Epithelial cell of esophagus (primary cell): ENCODE data around the gene RPS6KA2.
A peak's percentile ranks its signal among the peaks of the same experiment; 100 is the strongest.

ENCODE experiments used
- DNase-seq: peaks from one replicate; pipeline ENCODE4 v3.0.0; 2010; ENCODE audit warnings: low read depth
- H3K4me3 ChIP-seq: 2 replicates; pipeline ENCODE4 v1.5.1; 2011; ENCODE audit warnings: mild to moderate bottlenecking, low read length, control low read depth
- TF ChIP-seq, protein P1 (sequence below): IDR thresholded peaks from 2 replicates; pipeline ENCODE4 v1.5.1; 2011; ENCODE audit warnings: low read depth, mild to moderate bottlenecking, low read length, control low read depth, inconsistent platforms; ENCODE audit not compliant: insufficient read depth; ENCODE audit errors: missing control alignments

The RPS6KA2 gene

DNA sequence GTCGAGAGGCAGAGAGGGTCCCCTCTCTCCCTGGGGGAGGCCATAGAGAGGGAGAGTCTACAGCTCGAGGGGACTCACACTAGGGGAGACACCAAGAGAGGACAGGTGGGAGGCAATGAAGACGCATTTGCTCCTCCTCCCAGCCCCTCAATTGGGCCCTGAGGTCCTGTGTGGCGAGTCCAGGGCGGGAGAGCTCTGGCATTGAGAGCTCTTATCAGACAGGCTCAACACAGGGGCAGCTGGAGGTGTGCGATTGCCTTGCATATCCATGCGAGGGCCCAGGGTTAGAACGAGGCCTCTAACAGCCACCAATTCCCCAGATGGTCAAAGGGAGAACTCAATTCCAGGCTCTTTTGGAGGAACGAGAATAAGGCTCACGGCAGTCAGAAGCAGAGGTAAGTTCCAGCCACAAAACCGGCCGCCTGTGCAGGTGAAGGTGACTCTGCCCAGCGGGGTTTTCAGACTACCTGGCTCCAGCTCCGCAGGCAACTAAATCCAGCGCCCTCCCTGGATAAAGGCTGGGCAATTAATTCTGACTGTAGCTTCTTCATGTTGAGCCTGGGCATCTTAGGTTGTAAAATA lies 150.3 kb downstream of the RPS6KA2 start:
- no peak for DNase-seq
- H3K4me3 ChIP-seq = no peak overlapping the region
- TF ChIP-seq, protein P1, sequence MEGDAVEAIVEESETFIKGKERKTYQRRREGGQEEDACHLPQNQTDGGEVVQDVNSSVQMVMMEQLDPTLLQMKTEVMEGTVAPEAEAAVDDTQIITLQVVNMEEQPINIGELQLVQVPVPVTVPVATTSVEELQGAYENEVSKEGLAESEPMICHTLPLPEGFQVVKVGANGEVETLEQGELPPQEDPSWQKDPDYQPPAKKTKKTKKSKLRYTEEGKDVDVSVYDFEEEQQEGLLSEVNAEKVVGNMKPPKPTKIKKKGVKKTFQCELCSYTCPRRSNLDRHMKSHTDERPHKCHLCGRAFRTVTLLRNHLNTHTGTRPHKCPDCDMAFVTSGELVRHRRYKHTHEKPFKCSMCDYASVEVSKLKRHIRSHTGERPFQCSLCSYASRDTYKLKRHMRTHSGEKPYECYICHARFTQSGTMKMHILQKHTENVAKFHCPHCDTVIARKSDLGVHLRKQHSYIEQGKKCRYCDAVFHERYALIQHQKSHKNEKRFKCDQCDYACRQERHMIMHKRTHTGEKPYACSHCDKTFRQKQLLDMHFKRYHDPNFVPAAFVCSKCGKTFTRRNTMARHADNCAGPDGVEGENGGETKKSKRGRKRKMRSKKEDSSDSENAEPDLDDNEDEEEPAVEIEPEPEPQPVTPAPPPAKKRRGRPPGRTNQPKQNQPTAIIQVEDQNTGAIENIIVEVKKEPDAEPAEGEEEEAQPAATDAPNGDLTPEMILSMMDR = no peak

DNA sequence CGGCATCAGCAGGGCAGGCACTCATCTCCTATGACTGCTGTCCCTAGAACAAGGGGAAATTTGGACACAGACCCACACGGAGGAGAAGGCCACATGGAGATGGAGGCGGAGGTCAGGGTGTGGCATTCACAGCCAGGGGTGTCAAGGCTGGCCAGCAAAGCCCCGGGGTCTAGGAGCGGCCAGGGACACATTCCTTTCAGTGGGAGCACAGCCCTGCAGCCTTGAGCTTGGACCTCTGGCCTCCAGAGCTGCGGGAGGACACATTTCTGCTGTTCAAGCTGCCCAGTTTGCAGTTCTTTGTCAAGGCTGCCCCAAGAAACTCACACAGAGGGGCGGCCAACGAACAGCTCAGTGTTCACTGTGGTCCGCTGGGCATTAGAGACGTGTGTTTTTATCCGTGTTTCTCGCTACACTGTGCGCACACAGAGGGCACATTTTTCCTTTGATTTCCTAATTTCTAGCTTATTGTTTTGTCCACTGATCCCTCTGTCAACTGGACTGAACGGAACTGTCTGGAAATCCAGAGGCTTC lies 150.9 kb downstream of the RPS6KA2 start:
- no peak for DNase-seq
- H3K4me3 ChIP-seq = no peak overlapping the region
- TF ChIP-seq, protein P1 = no peak

DNA sequence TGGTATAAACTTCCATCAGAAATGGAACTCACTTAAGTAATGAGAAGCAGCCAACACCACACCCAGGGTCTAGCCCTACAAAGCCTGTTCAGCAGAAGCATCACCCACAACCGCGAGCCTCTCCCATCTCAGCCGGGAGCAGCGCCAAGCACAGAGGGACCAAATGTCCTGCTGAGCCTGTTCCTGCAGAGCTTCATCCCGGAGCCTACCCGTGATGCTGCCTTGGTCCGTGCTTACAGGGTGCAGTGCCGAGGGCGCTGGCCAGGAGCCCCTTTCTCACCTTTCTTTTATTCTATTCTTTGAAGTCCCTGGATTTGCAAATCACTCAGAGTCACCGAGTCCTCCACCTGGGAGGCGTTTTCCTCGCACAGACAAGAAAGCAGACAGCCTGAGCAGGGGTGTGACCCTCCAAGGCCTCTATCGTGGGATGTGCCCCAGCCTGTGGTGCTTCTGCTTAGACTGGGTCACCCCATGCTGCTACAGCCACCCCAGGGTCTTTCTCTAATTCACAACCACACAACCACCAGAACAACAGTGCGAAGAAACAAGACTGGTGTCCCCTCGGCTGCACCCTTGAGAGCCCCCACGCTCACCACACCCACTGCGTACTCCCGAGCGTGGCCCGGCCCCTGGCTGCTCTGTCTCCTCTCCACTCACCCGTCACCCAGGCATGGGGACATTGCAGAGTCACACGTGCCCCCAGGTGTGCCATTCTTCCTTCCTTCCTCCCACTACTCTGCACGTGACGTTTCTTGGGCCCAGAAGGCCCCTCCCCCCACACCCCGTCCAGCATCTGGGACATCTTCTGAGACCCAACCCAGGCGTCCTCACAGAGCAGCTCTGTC lies 152.1 kb downstream of the RPS6KA2 start:
- DNase-seq = peak; percentile 31

DNA sequence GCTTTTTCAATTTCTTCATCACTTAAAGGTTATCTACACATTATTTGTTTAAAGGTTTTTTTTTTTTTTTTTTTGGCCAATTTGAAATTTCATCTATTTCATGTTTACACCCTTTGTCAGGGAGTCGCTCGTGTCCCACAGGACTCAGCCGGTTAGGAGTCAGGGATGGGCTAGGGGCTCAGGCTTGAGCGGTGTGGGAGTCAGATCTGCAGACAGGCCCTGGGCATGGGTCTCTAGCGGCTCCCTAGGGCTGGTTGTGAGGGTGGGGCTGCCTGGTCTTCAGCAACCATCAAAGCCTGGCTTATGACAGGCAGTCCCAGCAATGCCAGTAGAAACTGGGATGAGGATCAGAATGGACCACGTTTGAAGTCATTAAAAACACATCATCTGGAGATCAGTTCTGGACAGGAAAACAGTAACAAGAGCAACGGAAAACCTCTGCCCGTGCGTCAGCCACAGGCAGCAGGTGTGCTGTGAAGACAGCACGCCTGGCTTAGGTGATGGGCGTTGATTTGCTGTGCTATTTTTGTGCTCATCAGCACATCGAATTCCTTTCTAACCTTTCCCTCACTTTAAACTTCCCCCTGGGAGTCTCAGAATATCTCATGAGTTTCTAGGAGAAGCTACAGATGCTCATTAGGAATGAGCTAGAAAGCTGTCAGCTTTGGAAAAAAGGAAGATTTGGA lies 153.0 kb downstream of the RPS6KA2 start:
- TF ChIP-seq, protein P1 = no peak
- no peak overlapping the region for H3K4me3 ChIP-seq
- no peak for DNase-seq

More for the DNA sequence above, 152.1 kb downstream of the RPS6KA2 start:
- H3K4me3 ChIP-seq = no peak overlapping the region
- TF ChIP-seq, protein P1 = no peak

DNA sequence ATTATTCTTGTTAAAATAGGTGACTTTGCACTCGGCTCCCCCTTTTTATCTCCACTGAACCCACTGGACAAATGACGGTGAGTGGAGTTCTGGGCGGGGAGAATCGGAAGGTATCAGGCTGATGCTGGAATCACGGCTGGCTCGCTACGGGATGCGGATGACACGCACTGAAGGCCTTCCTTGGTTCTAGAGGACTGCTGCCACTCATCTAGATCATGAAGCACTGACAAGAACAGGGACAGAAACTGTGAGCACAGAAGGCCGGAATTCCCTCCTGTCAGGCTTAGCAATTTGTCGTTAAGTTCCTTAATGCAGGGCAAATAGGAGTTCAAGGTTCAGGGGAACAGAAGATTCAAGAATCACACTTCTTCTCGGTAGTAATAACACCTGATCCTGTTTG lies 154.4 kb downstream of the RPS6KA2 start:
- TF ChIP-seq, protein P1 = no peak
- no peak for DNase-seq
- H3K4me3 ChIP-seq = no peak overlapping the region

DNA sequence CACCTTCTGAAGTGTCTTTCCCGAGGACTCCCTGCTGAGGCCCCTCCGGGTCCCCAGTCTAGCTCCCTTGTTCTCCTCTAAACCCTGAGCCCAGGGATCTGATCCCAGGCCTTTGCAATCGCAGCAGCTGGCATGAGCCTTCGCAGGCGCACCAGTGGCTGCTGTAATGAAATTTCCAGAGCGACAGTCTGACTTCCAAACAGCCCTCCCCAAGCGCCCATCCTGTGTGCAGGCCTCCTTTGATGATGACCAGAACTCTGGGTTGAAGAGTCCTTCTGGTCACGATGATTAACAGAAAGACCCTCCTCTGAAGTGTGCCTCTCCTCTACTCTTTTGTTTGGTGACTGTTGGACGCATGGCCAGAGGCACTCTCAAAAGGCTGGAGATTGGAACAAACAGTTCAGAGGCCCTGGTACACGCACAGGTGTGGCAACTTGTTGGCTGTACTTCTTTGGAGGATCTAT lies 155.2 kb downstream of the RPS6KA2 start:
- H3K4me3 ChIP-seq = no peak overlapping the region
- no peak for DNase-seq
- TF ChIP-seq, protein P1 = no peak
